Tibial nerve (tissue), 3 donors: ENCODE measurements around the gene DHX8.

Experiments used
- CTCF ChIP-seq, 5 experiments: fragments of 200-600 bp in 3 of 5; fragments of 450-650 bp in 2 of 5; sonication (generic) in 3 of 5; IDR thresholded peaks; one replicate each; pipeline ENCODE4 v1.5.1; 2016 to 2019; ENCODE audit warnings: antibody characterized with exemption in 5 of 5, mild to moderate bottlenecking in 3 of 5, moderate library complexity in 2 of 5
- POLR2A ChIP-seq, 2 donors: fragments of 450-650 bp; IDR thresholded peaks; one replicate each; pipeline ENCODE4 v1.6.1; 2017; ENCODE audit warnings: antibody characterized with exemption in 2 of 2, mild to moderate bottlenecking in 2 of 2, moderate library complexity in 2 of 2

DNA sequence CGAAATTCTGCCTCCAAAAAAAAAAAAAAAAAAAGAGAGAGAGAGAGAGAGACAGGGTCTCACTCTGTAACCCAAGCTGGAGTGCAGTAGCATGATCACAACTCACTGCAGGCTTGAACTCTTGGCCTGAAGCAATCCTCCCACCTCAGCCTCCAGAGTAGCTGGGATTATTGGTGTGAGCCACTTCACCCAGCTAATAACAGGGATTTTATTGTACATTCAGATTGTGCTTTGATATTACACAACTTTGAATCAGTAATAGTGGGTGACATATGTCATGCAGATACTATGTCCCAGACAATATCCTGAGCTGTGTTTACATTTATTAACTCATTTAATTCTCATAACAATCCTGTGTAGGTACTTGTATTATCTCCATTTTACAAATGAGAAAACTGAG is 19.7 kb upstream of the DHX8 start:
- TF ChIP-seq CTCF (IDR thresholded peaks at IDR 0.05) (no peak), POLR2A (IDR thresholded peaks at IDR 0.05) (no peak)
